Iris pigment epithelial cell (primary cell): Measurements from ENCODE around the gene MYL12A.
"Not testable (repeated sequence)": the region's sequence is repeated elsewhere in the genome, so short reads cannot be mapped to it uniquely, and the experiment has no call there.

Experiments used
- DNase-seq: peaks from one replicate; pipeline ENCODE4 v3.0.0-alpha.2; 2011; ENCODE audit warnings: low read depth

The MYL12A gene

DNA sequence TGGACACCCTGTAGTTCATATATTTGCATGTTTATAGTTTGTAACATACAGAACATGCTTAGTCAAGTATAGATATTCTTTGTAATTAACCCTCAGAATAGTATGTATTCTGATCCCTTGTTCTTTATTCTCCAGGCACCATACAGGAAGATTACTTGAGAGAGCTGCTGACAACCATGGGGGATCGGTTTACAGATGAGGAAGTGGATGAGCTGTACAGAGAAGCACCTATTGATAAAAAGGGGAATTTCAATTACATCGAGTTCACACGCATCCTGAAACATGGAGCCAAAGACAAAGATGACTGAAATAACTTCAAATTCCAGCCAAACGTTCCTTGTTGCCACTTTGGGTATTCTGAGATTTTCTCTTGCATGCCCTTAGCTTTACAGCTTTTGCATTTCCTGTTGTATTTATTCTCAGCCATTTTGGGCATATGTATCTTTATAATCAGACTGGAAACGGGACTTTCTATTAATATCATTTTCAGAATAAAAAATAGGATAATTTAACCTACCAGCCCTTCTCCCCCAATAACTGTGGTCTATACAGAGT, 8.1 kb downstream of the MYL12A start:
- no peak for DNase-seq

DNA sequence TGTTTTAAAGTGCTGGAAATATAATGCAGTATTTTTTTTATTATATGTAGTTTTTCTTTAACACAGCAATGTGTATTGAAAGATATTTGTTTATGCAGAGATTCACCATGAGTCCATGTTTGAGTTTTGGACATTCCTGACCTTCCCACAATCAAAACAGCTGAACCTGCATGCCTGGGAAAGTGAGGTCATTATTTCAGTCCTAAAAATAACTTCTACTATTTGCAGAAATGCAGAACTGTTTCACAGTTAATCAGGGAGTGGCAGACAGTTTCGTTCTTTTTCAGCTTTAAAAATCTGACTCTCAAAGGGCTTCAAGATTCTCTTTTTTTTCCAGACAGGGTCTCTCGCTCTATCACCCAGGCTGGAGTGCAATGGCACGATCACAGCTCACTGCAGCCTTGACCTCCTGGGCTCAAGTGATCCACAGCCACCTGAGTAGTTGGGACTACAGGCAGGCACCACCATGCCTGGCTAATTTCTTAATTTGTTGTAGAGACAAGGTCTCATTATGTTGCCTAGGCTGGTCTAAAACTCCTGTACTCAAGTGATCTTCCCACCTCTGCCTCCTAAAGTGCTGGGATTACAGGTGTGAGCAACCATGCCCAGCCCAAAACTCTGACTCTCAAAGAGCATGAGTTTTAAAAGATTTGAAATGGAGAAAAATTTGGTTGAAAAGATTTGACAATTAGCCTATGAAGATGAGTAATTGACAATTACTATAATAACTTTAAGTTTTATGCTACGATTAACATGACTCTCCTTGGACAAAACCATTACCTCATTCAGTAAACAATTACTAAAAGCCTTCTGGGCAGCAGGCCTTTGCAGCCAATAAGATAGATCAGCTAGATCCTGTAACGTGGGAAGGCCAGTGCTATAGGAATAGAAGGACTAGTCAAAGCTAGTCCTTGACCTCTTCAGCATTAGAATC, 9.4 kb downstream of the MYL12A start:
- peak; percentile 81 for DNase-seq

DNA sequence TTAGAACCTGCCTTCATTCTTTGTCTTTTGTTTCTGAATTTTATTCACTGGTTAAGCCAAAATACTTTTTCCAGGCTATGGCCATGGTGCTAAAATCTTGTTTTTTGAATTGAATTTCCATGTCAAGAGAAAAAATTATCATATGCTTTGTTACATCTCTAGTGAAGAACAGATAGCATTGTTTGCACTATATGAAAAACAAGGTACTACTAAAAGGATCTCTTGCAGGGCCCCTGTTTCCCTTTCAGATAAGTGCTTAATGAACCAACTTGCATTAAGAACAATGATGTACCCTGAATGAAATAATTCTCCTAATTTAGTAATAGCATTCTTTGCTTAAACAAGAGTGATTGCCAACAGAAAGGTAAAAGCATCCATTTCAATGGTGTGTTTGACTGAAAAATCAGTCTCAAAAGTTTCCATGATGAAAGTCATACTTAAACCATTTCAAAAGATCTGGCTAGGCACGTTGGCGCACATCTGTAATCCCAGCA, 10.1 kb downstream of the MYL12A start:
- no peak for DNase-seq

DNA sequence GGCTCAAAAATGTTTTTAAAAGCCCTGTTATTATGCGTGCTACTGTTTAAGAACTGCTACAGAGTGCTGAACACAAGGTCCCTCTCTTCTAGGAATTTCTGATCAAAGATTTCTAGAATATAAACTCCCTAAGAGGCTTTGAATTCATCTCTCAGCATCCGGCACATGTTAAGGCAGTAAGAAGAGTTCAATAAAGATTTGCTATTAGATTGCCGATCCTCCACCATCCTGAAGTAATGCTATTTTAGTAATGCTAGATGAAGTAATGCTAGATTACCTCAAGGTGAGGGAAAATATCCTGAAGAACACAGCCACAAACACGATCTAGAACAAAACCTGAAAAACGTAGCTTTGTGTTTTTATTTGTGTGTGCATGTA, 13.4 kb downstream of the MYL12A start:
- peak; percentile 29 for DNase-seq

DNA sequence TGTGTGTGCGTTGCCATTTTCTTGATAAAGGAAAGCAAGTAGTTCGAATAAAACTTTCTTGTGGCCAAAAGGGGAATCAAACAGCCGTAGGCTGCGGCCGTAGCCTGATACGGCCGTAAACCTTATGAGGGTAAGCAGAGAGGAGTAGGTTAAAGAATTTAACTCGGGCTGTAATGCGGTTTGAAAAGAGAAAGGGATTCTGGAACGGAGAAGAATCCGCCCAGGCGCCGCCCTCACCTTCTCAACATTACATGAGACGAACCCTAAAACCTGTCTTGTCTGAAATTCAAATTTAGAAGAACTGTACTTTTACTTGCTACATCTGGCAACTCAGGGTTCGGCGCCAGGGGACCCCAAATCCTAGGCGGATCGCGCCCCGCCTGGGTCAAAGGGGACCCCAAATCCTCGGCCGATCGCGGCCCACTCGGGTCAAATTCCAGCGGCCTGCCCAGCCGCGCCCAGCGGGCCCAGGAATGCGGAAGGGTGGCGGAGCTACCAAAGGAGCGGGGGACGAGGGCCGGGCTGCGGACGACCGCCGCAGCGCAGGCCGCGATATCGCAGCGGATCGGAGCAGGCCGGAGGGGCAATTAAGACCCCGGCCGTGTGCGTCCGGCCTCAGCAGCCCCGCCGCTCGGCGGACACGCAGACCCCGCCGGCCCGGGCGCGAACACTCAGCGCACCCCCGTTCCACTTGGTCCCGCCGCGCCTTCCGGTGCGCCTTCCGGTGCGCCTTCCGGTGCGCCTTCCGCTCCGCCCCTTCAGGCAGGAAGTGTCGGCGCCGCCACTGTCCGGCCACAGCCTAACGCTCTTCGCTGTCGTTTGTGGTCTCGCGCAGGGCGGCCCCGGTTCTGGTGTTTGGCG, 14.0 kb downstream of the MYL12A start, which contains the start of gene MYL12B:
MYL12B (plus strand) TSS at position 761 of the 861 bp plus-strand sequence. CDS start 10,766 bp downstream, outside the sequence.
- peak; percentile 81 for DNase-seq

DNA sequence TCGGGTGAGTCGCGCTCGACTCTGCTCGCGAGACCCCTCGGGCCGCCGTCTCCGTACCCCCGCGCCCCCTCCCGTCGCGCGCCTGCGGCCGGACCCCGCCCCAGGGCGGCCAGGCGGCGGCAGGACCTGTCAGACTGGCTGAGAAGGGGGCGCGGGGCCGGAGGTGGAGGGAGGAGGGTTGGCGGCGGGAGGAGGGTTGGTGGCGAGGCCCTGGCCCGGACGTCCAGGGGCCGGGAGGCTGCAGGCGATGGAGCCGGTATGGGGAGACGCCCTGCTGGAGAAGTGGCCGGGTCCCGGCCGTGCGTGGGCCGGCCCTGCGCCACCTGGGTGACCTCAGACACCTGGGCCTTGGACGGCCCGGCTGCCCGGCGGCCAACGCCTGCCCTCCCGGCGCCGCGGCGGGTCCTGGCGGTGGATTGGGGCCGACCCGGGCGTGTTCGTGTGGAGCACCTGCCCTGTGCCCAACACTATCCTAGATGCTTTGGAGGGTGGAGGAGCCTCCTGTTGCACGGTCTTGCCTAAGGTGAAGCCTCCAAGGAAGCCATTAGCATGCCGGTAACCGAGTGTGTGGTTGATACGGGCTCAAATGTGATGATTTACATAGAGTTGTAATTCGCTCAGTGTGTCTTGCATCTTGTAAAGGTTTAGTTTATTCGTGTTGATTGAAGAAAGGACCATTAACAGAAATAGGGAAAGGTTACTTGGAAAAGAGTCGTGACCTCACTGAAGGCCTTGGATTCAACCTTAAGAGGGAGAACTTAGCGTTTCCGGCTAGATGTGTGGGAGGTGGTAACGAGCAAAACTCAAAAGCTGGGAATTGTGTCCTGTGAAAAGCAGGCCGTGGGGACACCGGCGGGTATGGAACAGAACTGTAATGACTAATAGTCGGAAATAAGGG, 14.9 kb downstream of the MYL12A start:
- DNase-seq = no peak

DNA sequence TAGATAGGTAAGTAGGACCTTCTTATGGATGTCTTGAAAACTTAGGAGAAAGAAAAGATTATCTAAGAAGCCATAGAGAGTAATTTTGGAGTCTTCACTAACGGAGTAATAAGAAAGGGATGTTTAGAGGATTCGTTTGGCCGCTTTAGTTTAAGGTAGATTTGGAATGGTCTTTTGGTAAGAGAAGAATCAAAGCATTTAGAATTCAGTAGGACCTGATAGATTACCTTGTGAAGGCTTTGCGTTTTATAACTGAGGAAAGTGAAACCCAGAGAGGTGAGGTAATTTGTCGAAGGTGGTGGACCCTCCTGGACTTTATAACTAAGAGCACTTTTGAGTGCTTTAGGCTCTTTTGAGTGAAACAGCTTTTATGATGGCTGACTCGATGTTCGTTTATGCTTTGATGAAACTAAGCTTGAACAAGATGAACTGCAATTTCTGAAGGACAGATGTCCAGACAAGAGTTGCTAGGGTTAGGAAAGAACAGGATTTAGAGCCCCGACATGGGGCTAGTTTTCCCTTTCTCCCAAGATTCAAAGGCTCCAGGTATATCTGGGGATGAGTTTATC, 15.6 kb downstream of the MYL12A start:
- DNase-seq = no peak

DNA sequence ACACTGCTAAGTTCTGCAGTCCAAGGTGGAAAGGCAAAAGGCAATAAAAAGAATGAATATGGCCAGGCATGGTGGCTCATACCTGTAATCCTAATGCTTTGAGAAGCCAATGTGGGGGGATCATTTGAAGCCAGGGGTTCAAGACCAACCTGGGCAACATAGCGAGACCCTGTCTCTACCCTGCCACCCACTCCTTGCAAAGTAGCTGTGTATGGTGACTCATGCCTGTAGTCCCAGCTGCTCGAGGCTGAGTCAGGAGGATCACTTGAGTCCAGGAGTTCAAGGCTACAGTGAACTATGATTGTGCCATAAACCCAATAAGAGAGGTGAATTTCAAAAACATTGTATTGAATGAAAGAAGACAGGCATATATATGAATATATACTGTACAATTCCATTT, 16.8 kb downstream of the MYL12A start:
- peak; percentile 61 for DNase-seq

DNA sequence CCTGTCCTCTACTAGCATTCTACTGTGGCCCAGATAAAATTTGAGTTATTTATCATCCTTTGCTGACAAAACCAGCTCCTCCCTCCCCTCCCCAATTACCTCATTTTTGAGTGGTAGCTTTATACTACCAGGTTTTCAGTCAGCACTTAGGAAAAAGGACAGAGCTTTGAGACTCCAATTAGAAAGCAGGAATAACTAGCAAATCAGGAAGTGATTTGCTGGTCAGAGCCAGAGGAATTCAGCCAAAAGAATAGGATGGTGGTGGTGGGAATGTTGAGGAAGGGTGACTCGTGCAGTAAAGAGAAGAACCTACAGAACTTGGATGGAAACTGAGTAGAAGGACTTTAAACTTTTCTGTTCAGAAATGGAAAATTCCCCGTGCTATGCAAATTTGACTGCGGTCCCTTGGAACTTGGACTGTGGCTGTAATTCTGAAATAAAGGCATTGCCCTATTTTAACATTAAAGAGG, 18.0 kb downstream of the MYL12A start:
- DNase-seq = peak; percentile 48

DNA sequence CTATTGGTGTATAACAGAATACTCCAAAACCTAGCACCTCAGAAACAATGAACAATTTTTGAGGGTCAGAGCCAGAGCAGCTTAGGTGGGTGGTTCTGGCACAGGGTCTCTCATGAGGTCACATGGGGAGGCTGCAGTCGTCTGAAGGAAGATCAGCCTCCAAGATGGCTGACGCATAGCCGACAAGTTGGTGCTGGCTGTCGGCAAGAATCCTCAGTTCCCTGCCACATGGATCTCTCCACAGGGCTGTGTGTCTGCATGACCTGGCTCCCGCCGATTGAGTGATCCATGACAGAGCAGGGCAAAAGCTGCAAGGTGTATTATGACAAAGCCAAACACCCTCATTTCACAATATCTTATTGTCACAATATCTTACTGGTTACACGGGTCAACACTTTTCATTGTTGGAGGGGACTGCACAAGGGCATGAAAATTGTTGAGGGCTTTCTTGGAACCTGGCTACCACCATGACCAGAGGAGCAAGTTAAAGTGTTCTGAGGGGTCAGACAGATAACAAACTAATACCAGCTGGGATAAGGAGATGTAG, 18.5 kb downstream of the MYL12A start:
- DNase-seq = no peak

DNA sequence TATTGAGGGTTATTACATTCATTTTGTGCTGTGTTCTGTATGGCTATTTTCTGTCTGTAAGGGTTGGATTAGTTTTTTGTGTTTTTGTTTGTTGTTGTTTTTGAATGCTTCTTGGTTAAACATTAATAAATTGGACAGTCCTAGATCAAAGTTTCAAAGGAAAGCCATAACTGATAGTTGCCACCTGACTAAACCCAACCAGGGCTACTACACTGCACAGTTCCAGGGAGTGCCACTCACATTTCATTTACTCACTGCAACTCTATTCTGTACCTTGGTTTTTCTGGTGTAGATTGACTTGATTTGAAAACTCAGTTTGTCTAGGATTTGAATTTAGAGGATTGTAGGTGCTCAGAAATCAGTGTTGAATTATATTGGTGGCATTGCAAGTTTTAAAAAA, 20.7 kb downstream of the MYL12A start:
- DNase-seq = no peak

DNA sequence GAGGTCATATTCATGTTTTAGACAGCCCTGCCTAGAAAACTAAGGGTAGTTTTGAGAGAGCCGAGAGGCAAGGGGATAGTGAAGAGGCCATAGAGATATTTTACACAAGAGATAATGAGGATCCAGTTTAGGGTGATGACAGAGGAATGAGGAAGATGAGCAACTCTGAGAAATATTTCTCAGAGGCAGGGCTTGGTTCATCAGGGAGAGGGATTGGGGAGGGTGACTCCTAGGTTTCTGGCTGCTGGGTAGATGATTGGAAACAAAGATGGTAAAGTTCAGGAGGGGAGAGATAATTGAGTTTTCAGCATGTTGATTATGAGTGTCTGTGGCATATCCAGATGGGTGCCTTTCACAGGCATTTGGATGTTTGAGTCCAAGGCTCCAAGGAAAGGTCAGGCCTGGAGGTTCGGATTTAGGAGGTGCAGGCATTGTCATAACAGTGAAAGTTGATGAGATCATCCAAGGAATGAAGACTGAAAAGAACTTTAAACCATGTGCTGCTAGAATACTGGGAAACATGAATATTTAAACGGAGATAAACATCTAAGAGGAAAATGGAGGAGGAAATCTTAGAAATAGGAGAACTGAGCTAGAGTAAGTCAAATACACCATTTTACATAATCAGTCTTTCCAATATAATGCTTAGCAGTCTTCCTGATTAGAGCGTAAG, 21.8 kb downstream of the MYL12A start:
- no peak for DNase-seq

DNA sequence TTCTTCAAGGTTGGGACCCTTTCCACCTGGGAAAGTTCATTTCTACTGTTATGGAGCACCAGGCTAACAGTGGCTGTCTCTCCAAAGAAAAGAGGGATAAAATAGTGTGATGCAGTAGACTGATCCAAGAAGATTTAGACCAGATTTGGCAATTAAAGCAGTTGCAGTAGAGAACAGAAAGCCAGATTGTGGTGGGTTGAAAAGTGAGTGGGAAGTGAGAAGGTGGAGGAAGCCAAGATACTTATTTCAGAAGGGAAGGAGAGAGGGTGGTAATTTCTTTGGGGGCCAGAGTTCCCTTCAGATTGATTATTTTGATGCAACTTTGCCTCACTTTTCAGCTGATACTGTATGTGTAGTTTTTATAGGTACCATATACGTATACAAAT, 22.3 kb downstream of the MYL12A start:
- no peak for DNase-seq

DNA sequence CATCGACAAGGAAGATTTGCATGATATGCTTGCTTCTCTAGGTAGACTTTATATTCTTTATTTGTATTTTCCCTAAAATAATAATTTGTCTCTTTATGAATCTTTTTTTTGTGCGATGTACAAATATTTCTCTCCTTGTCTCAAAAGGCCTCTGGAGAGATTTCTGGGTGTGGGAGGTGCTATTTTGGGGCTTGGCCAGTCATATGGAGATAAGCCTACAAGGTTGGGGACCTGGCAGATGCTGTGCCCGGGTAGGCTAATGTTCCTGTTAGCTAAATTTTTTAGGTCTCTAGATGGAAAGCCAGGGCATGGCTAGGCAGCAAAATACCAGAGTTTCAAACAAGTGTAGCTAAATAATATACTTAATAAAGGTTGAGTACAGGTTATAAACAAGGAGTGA, 25.4 kb downstream of the MYL12A start:
- DNase-seq = no peak

DNA sequence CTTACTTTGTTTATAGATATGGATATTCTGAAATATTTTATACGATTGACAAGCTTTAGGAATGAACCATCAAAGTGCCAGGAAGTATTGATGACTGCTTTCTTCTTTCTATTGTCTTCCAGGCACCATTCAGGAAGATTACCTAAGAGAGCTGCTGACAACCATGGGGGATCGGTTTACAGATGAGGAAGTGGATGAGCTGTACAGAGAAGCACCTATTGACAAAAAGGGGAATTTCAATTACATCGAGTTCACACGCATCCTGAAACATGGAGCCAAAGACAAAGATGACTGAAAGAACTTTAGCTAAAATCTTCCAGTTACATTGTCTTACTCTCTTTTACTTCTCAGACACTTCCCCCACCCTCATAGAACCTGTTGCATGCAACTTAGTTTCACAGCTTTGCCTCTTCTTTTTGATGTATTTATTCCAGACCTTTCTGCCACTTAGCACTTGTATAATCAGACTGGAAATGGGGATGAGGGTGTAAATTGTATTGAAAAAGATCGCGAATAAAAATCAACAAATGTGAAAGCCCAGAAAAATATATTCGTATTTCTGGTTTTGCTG, 30.1 kb downstream of the MYL12A start:
- not testable (repeated sequence) for DNase-seq

DNA sequence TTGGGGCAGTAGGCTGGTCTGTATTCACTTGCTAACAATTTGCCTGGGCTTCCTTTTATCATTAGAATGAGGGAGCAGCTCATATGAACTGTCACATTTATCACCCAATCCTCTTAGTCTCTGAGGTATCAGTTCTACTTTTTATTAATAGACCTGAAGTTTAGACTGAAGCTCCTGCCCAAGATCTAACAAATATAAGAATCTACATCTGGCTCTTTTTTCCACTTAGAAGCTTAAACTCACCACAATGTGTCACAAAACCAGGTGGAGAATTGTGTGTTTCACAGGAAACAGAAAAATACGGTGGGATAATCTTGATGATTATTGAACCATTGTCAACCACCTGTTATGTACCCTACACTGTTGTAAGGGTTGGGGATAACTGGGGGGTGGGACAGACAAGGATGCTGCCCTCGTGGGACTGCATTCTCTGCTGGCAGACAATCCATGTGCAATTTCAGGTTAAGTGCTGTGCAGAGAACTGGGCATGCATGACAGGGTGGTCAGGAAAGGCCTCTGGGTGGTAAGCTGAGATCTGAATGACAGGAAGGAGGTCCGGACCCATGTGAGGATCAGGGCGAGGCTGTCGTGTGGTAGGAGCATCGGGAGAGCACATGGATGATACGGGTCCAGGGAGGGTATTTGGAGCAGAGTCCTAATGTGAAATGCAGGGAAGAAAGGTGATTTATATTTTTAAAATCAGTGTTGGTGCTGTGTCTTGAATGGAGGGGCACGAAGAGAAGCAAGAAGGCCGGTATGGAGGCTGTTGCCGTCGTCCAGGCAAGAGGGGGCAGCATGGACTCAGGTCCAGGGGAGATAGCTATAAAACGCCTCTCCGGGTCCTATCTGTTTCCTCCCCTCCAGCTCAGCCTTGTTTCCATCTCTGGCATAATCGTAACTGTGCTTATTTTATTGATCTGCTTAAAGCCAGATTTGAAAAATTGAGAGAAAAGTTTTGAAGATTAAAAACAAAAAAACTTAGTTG, 31.9 kb downstream of the MYL12A start:
- no peak for DNase-seq

DNA sequence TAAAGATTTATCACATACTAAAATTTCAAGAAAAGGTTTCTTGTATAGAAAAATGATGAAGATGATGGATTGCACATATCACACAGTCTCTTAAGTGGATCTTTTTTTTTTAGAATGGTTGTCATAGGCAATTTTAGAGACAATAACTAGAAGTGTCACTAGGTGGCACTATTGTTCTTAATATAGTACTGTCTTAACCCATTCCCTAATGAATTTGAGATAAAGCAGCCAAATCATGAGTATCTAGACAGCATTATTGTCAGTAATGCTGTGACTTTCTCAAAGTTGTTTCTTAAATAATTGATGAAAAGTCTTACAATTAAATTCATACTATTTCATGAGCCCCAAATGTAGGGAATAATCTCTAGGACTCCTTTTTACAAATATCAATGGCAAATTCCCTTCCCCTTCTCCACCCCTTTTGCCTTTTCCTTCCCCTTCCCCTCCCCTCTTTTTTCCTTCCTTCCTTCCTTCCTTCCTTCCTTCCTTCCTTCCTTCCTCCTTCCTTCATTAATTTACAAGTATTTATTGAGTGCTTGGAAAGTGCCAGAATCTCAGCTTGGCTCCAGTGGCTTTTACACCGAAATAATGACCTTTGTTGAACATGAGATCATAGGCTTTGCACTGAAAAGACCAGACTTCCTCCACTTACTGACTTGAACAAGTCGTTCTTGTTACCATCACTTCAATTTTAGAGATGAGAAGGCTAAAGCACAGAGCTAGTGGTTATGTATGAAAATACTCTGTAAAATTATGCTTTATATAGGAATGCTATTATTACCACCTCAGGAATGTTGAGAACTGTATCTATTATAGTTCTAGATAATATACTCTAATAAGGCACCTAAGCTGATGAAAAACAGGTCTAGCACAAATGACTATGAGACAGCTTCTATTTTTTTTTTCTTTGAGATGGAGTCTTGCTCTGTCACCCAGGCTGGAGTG, 34.1 kb downstream of the MYL12A start:
- DNase-seq = peak; percentile 78
